WTC11 (cell line): ENCODE measurements around the gene ABHD3.

ENCODE experiments used
- NR3C1 ChIP-seq: sonication (generic); formaldehyde crosslinking; conservative IDR thresholded peaks from 2 replicates; pipeline ENCODE4 v1.8.1; 2023; ENCODE audit warnings: low read depth, mild to moderate bottlenecking, missing genetic modification reagents
- USF2 ChIP-seq: sonication (generic); formaldehyde crosslinking; IDR thresholded peaks from 2 replicates; pipeline ENCODE4 v1.8.1; 2023; ENCODE audit warnings: mild to moderate bottlenecking, missing genetic modification reagents, moderate library complexity
- ZBTB21 ChIP-seq: sonication (generic); formaldehyde crosslinking; IDR thresholded peaks from 2 replicates; pipeline ENCODE4 v1.8.1; 2023; ENCODE audit warnings: mild to moderate bottlenecking, missing genetic modification reagents, borderline replicate concordance

GRCh38 chr18:21680161-21680560 is 24.4 kb downstream of the ABHD3 start:
- TF ChIP-seq NR3C1 (no peak), USF2 (CRISPR knock-in tag) (no peak), ZBTB21 (CRISPR knock-in tag) (no peak)
